ENCODE data around the gene STC2. TPM values are rescaled to one million over a fixed set of nuclear protein-coding genes. Genes with fewer than 3 reads are reported as not detected.

STC2 gene
- total and polyA plus RNA-seq, 10 of the 15 experiments (the other 5 are each of a cell fraction or from before 2014, with no cell fraction given): 0.05 to 4.8 (median 2.0) TPM

DNA sequence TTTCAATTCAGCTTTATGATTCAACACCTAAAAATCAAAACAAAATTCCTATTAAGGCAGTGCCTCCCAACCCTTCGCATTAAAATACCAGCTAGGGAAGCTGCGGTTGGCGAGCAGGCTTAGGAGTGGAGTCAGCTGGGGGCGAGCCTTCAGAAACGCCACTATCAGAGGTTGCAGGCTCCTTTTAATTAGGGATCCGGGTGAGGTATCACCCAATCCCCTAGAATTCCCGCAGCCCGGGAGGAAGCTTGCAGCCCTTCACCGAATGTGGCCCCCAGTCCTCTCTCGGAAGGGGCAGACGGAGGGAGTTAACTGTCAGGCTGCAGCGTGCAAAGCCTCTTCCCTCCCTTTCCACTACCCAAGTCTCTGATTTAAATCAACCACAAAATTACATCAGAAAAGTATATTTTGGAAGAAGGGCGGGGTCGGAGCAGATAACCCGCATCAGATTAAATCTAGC is 1.7 kb downstream of the STC2 start:
- SMC1A ChIA-PET (ENCODE audit: uncharacterized antibody, unreplicated experiment): interaction anchor here (1.0 kb wide), 1 partner anchor 258 kb away, joined by 4 read pairs; no protein-coding TSS in a partner anchor
- Histone ChIP-seq H3K9ac (ENCODE audit: control insufficient read depth, insufficient read depth, low read length) (0 out of 2 replicates have a peak overlapping the region, but pooled peaks have one; percentile 2), H3K4me2 (ENCODE audit: control insufficient read depth, insufficient read depth) (peak overlapping the region; percentile 62; the same call in 1 of the 2 replicates), H3K27ac (ENCODE audit: control insufficient read depth, insufficient read depth) (no peak overlapping the region), H2AFZ (ENCODE audit: control insufficient read depth, low read depth, low read length) (no peak overlapping the region), H3K27me3 (replicated peaks in 1 of 2; ENCODE audit: control insufficient read depth in 2 of 2, insufficient read depth in 2 of 2, low read length in 1 of 2) (peaks cover 2 to 4% of the 10 kb centered on the region in 2 experiments; a peak in 2 of 4 replicates), H4K20me1 (ENCODE audit: control insufficient read depth, insufficient read depth) (no peaks in the 10 kb centered on the region), H3K36me3 (ENCODE audit: control insufficient read depth in 2 of 2, insufficient read depth in 2 of 2, low read length in 1 of 2) (no peaks in the 10 kb centered on the region), H3K9me3 (replicated peaks; ENCODE audit: control insufficient read depth, insufficient read depth, low read length) (no peaks in the 10 kb centered on the region; the same call in 1 of the 3 replicates), H3K79me2 (ENCODE audit: control insufficient read depth, insufficient read depth, low read length) (peaks cover 12% of the 10 kb centered on the region), H3K4me3 (peak overlapping the region; percentile 70), H3K4me1 (ENCODE audit: control insufficient read depth, insufficient read depth, low read length) (no peaks in the 10 kb centered on the region; the same call in 1 of the 2 replicates)
- RAD21 ChIA-PET (ENCODE audit: unreplicated experiment): no interaction called here
- intact Hi-C loops (cut with micrococcal nuclease; ENCODE audit: unreplicated experiment): no loop called here
- DNase-seq (ENCODE audit: low read depth, low spot score): no peak
- ATAC-seq: no peak
- in situ Hi-C loops (cut with MboI): no loop called here
- CTCF ChIA-PET: interaction anchor here (6.9 kb wide), 1 partner anchor 32 kb away, joined by 79 read pairs; no protein-coding TSS in a partner anchor
- WGBS (ENCODE audit: insufficient coverage, insufficient replicate concordance, low lambda C conversion rate, missing lambda C conversion rate): 41% methylated on average over 15 of the region's 15 CpGs
- POLR2A ChIA-PET: no interaction called here
- FAIRE-seq: no peak
- BruUV-seq (replicated peaks): no TSS peak
- TF ChIP-seq PBX3 (IDR thresholded peaks at IDR 0.05; ENCODE audit: insufficient replicate concordance, low read depth, low read length) (no peak), ESRRA (IDR thresholded peaks at IDR 0.05; ENCODE audit: low read length) (no peak), CHD1 (IDR thresholded peaks at IDR 0.05; ENCODE audit: low read depth, low read length) (no peak), TARDBP (IDR thresholded peaks at IDR 0.05; ENCODE audit: borderline replicate concordance) (no peak), CEBPB (IDR thresholded peaks at IDR 0.05; ENCODE audit: borderline replicate concordance in 1 of 2, low read depth in 2 of 2, low read length in 2 of 2) (no peak), IKZF1 (conservative IDR thresholded peaks at IDR 0.05) (no peak), EED (IDR thresholded peaks at IDR 0.05; ENCODE audit: low read depth) (no peak), BCL3 (IDR thresholded peaks at IDR 0.05; ENCODE audit: borderline replicate concordance, insufficient read depth, low read depth, low read length, poor library complexity, severe bottlenecking) (no peak), NR2C1 (IDR thresholded peaks at IDR 0.05) (no peak), GABPA (IDR thresholded peaks at IDR 0.05; ENCODE audit: low read depth) (no peak), BRCA1 (IDR thresholded peaks at IDR 0.05; ENCODE audit: low read depth, low read length) (no peak), CHD2 (IDR thresholded peaks at IDR 0.05; ENCODE audit: borderline replicate concordance, low read depth, low read length) (no peak), EZH2 (IDR thresholded peaks at IDR 0.05; ENCODE audit: borderline replicate concordance, control insufficient read depth, low read depth, low read length) (no peak), MYB (IDR thresholded peaks at IDR 0.05; ENCODE audit: borderline replicate concordance, low read depth, low read length) (no peak), JUNB (IDR thresholded peaks at IDR 0.05) (no peak), TBL1XR1 (IDR thresholded peaks at IDR 0.05; ENCODE audit: low read depth, low read length) (no peak), BCL11A (IDR thresholded peaks at IDR 0.05; ENCODE audit: low read depth, low read length) (no peak), NFYA (IDR thresholded peaks at IDR 0.05; ENCODE audit: borderline replicate concordance, low read depth, low read length) (no peak)
- TF ChIP-seq, protein P1, sequence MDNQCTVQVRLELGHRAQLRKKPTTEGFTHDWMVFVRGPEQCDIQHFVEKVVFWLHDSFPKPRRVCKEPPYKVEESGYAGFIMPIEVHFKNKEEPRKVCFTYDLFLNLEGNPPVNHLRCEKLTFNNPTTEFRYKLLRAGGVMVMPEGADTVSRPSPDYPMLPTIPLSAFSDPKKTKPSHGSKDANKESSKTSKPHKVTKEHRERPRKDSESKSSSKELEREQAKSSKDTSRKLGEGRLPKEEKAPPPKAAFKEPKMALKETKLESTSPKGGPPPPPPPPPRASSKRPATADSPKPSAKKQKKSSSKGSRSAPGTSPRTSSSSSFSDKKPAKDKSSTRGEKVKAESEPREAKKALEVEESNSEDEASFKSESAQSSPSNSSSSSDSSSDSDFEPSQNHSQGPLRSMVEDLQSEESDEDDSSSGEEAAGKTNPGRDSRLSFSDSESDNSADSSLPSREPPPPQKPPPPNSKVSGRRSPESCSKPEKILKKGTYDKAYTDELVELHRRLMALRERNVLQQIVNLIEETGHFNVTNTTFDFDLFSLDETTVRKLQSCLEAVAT (IDR thresholded peaks at IDR 0.05): no peak

Measured in GM12878 (cell line).